B cell (primary cell): ENCODE results near the gene NRG4.

Experiments
- CTCF ChIP-seq: fragments of 200-600 bp; IDR thresholded peaks from one replicate; pipeline ENCODE4 v1.8.0; 2022; ENCODE audit warnings: antibody characterized with exemption, mild to moderate bottlenecking
- EZH2 ChIP-seq: IDR thresholded peaks from 2 replicates; pipeline ENCODE4 v1.6.1; 2012; ENCODE audit warnings: borderline replicate concordance, low read depth, mild to moderate bottlenecking, moderate library complexity, low read length; ENCODE audit not compliant: insufficient read depth, poor library complexity, severe bottlenecking

DNA sequence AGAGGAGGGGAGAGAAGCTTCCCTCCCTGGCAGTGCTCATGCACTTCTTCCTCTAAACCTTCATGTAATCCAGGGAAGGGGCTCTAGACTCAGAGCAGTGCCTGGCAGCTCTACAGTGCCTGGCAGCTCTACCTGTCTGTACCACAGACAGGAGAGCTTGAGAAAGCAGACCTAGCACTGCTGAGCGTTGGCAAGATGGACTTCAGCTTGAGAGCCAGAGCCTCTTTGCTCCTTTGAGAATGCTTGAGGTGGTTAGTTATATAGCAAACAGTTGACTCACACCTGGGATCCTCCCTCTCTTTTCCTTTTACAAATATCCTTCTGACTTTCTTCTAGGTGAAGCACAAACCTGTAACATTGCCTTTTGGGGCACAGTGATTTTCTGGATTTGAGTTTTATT is 87.6 kb downstream of the NRG4 start:
- TF ChIP-seq EZH2 (no peak), CTCF (no peak)
